GM18508 (cell line): ENCODE data around the gene KRT76.
"Not testable (repeated sequence)": the region's sequence is repeated elsewhere in the genome, so short reads cannot be mapped to it uniquely, and the experiment has no call there.

Experiments used
- ATAC-seq: cut with Tn5 transposase; IDR thresholded peaks from one replicate; pipeline ENCODE4 v1.9.1; 2021; ENCODE audit warnings: moderate number of reproducible peaks; ENCODE audit not compliant: insufficient read depth, unreplicated experiment

Gene KRT76

DNA sequence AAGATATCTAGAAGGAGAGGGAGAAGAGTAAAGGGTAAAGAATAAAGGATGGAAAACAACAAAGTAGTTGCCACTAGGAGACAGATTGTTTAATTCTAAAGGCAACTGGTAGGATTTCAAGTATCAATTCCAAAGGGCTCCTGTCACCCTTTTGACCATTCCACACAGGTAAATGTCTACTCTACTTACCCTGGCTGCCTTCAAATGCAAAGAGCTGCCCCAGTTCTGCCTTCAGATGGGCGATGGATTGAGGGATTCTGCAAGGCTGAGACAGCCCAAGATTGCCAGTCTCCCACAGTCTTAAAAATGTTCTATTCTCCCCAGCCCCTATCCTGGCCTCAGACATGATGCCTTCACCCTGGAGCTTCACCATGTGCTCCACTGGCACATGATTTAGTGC is 11.4 kb downstream of the KRT76 start:
- no peak for ATAC-seq

- no peak for ATAC-seq
Observed at GRCh38 chr12:52763991-52764390, 13.2 kb downstream of the KRT76 start.

DNA sequence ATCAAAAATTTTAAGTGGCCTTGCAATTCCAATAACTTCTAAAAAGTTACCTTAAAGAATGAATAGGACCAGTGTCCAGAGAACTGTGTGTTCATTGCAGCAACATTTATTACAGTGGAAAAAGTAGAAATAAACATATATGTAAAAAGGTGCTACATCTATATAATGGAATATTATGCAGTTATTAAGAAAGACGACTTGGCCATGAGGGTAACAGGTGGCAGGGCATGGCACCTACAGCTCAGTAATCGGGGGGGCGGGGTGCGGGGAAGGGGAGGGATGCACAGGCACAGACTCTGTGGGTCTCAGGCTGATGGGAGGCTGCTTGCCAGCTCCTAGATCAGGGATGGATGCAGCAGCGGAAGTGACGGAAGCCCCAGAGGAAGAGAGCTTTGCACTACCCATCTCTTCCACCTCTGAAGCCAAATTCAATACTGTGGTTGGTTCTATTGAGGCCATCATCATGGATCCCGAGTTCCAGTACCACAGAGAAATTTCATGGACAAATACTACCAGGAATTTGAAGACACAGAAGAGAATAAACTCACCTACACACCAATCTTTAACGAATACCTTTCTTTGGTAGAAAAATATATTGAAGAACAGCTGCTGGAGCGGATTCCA is 14.0 kb downstream of the KRT76 start:
- ATAC-seq, result no peak

DNA sequence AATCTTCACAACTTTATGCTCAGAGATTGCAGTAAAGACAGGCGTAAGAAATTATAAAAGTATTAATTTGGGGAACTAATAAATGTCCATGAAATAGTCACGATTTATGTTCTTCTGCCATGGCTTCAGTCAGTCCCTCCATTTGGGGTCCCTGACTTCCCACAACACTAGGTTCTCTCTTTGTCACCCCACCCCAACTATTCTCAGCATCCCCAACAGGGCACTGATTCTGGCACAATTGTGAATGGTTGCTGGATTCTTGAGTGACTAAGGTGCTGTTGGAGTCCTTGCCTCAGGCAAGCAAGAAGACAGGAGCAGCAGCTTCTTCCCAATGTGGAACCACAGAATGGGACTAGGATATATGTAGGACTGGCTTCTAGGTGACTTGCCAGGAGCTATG is 15.3 kb downstream of the KRT76 start:
- no peak for ATAC-seq

GRCh38 chr12:52761218-52761617 is 15.9 kb downstream of the KRT76 start:
- ATAC-seq, result not testable (repeated sequence)

DNA sequence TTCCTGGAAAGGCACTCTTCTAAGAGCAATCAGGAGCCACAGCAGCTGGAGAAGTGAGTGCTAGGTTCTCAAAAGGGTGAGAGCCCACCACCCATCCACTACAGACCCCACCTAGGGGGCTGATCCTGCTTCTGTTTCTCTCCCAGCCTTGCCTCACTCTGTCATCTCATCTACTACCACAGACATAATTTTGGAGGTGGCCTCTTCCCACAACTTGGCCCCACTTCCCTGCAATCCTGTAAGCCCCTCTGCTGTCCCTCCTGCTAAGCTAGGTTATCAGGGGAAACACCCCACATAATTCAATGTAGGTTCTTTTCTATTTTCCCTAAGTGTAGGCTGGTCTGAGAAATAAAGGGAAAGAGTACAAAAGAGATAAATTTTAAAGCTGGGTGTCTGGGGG is 16.5 kb downstream of the KRT76 start:
- ATAC-seq, result no peak

DNA sequence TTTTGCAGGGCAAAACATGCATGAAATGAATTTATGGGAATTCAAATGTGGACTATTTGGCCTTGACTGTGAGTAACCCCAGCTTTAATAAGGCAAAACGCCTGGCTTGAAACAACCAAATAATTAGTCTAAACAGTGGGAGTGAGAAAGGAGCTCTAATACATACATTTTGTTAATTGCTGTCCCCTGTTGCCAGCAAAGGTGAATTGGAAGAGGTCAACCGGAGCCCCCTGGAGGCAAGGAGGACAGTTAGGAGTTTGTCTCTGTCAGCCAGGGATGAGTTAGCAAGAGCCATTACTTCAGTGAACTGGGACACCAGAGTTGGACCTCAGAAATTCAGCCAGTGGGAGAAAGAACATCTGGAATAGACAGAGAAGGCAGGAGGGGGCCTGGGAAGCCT is 17.4 kb downstream of the KRT76 start:
- ATAC-seq, result no peak

- no peak for ATAC-seq
Observed at GRCh38 chr12:52759218-52759617, 17.9 kb downstream of the KRT76 start.

- ATAC-seq, result no peak
Observed at GRCh38 chr12:52757449-52758176, 19.5 kb downstream of the KRT76 start.

DNA sequence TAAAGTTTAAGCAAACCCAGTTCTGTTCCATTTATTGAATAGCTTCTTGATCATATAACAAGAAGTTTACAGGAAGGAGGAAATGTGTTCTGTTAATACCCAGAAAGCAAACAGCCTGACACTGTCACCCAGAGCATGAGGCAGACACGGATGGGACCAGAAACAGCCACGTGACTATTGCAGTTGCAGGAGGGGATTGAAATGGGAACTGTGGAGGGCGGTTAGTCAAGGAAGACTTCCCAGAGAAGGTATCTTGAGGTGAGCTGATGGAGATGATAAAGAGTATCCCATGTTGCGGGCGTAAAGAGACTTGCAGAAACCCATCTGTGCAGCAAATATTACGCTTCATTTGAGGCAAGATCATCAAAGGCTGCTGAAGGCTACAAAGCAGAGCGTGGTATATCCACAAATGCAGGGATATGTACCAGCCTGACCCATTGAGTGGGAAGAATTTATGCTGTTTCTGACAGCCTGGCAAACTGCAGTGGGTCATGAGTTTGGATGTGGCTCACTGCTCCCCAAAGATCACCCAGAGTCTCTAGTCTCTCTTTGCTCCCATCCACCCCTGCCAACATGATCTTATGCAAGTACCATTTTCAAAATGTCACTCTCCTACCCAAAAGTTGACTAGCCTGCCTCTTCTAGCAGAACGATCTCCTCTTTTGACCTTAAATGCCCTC is 20.7 kb downstream of the KRT76 start:
- ATAC-seq, result no peak

DNA sequence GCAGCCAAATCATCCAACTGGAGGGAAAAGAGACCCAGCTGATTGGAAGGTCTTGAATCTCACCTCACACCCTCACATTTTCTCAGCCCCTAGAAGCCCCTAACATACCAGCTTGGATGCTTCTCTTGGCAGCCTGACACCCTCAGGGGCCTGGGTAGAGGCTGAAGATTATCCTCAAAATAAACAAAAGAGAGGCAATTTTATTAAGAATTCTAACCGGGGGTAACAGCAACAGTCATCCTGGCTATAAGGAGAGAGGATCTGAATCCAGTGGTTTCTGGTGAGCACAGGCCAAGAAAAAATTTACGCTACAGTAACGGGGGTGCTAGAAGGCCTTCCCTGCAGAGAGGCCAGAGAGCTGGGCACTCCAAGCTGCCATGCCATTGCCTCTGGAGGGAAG is 21.6 kb downstream of the KRT76 start:
- no peak for ATAC-seq

DNA sequence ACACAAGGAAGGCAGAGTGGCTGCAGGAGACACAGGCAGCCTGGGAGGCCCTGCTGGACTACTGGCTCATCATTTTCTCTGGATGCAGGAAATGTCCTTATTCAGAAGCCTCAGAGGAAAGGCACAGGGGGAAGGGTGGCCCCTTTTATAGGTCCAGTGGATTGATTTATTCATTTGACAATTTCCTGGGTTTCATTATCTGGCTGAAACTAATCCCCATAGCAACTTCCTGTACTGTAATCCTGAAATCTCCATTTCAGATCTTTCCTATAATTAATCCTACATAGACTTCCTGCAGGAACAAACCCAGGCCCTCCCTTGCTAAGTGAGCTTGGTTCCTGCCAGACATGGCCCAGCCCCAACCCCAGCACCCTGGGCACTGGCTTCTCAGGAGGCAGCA is 23.0 kb downstream of the KRT76 start:
- ATAC-seq, result no peak

- ATAC-seq, result no peak
Observed at GRCh38 chr12:52753283-52753682, 23.9 kb downstream of the KRT76 start.

- no peak for ATAC-seq
Observed at GRCh38 chr12:52752516-52752915, 24.6 kb downstream of the KRT76 start.

GRCh38 chr12:52751795-52752194 is 25.4 kb downstream of the KRT76 start:
- ATAC-seq, result no peak

GRCh38 chr12:52750532-52750931 is 26.6 kb downstream of the KRT76 start:
- ATAC-seq, result not testable (repeated sequence)

DNA sequence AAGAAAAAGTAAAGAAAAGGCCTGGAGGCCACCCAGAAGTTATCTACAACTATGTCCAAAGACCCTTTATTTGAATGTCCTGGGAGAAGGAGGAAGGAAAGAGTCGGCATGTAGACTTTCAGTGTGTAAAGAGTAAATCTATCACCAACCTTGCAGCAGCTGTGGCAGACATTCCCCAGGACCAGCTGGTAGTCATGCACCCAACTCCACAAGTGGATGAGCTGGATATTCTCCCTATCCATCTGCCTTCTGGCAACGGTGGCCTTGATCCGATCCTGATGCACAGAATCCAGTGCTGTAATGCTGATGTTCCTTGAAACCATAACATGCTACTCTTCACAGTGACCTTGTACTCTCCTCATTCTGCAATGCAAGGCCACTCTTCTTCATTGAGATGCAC is 27.3 kb downstream of the KRT76 start:
- ATAC-seq, result no peak

GRCh38 chr12:52748578-52748977 is 28.6 kb downstream of the KRT76 start:
- no peak for ATAC-seq

GRCh38 chr12:52745554-52745953 is 31.6 kb downstream of the KRT76 start:
- no peak for ATAC-seq

DNA sequence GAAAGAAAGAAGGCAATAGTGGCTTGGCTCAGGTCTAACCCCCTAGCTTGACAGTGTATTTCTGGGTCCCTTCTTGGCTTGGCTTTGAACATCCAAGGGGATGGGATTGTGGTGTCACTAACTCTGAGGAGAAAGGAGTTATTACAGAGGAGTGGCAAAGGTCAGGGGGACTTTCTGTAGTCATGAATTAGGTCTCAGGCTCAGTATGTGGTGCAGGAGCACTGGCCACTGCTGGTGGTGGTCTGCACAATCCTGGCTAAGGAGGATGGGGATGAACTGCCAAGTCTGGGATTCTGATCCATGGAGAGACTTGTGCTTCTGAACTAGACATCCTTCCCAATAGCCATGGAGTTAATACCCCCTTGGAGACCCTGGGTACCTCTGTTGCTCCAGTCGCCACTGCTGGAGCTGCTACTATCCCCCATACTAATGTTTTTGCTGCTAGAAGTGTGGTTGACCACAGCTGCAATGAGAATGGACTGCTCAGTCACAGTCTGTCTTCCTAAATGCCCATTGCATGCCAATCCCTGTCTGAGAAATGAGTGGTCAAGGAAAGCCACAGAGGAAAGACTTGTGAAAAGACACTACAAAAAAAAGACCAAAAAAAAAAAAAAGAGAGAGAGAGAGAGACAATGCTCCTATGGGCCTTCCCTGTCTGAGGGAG is 32.5 kb downstream of the KRT76 start:
- no peak for ATAC-seq

DNA sequence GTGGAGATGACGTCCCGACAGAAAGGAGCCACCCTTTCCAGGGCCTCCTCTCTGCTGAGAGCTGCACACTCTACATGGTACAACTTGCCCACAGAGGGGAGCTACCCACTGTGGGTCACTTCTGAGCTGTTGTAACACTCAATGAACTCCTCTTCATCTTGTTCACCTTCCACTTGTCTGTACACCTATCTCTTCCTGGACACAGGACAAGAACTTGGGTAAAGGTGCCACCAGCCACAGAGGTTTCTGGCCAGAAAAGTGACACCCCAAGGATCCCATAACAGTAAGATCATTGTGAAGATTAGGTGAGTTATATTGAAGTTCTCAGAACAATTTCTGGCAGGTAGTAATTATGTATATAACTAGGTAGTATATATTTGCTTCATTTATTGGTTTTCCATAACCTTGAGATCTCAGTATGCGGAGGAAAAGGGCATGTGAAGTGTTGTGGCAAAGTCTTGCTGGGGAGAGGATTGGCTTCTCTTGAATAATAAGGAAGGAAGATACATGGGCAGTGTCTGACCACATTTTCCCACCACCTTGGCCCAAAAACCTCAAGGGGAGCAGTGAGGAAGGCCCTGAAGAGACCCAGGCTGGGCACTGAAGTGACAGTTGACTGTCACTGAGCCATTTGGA is 34.2 kb downstream of the KRT76 start:
- no peak for ATAC-seq
